H9 (cell line): ENCODE results near the gene CLPTM1L. TPM values are rescaled to one million over a fixed set of nuclear protein-coding genes. Genes with fewer than 3 reads are reported as not detected.

ENCODE experiments used
- DNase-seq: peaks from one replicate; pipeline ENCODE4 v3.0.0-alpha.2; 2017
- H2AFZ ChIP-seq: one replicate; pipeline ENCODE4 v1.6.1; 2013; ENCODE audit warnings: mild to moderate bottlenecking, low read length, control low read depth, moderate library complexity
- H2AK5ac ChIP-seq: 2 replicates; pipeline ENCODE4 v1.6.1; 2013; ENCODE audit warnings: low read length, control low read depth, mixed read lengths; ENCODE audit not compliant: insufficient read length
- H2BK120ac ChIP-seq: one replicate; pipeline ENCODE4 v1.6.1; 2013; ENCODE audit warnings: low read depth, mild to moderate bottlenecking, low read length, control low read depth, inconsistent platforms; ENCODE audit not compliant: poor library complexity, severe bottlenecking
- H2BK12ac ChIP-seq: 2 replicates; pipeline ENCODE4 v1.6.1; 2013; ENCODE audit warnings: low read length, control low read depth, mixed read lengths, low read depth; ENCODE audit not compliant: insufficient read length
- H2BK15ac ChIP-seq: 2 replicates; pipeline ENCODE4 v1.6.1; 2013; ENCODE audit warnings: low read depth, low read length, control low read depth
- H2BK20ac ChIP-seq: one replicate; pipeline ENCODE4 v1.6.1; 2013; ENCODE audit warnings: low read depth, mild to moderate bottlenecking, low read length, control low read depth, inconsistent platforms; ENCODE audit not compliant: poor library complexity, severe bottlenecking
- H2BK5ac ChIP-seq: 2 replicates; pipeline ENCODE4 v1.6.1; 2013; ENCODE audit warnings: low read length, control low read depth, mixed read lengths; ENCODE audit not compliant: insufficient read length
- H3K14ac ChIP-seq: 2 replicates; pipeline ENCODE4 v1.6.1; 2013; ENCODE audit warnings: low read length, control low read depth; ENCODE audit not compliant: insufficient read depth
- H3K18ac ChIP-seq: 2 replicates; pipeline ENCODE4 v1.6.1; 2013; ENCODE audit warnings: low read depth, mild to moderate bottlenecking, mixed read lengths, low read length, control low read depth; ENCODE audit not compliant: insufficient read length
- H3K23ac ChIP-seq: 2 replicates; pipeline ENCODE4 v1.6.1; 2013; ENCODE audit warnings: low read length, control low read depth, mixed read lengths, low read depth; ENCODE audit not compliant: insufficient read length
- H3K23me2 ChIP-seq: 2 replicates; pipeline ENCODE4 v1.6.1; 2013; ENCODE audit warnings: low read depth, mild to moderate bottlenecking, mixed read lengths, low read length, control low read depth; ENCODE audit not compliant: insufficient read length, poor library complexity, severe bottlenecking
- H3K27ac ChIP-seq: 2 replicates; pipeline ENCODE4 v1.5.1; 2013; ENCODE audit warnings: low read length, control low read depth, mixed read lengths, low read depth; ENCODE audit not compliant: insufficient read length
- H3K27me3 ChIP-seq: 2 replicates; pipeline ENCODE4 v1.6.1; 2013; ENCODE audit warnings: low read length, control low read depth, inconsistent platforms; ENCODE audit not compliant: insufficient read depth
- H3K4ac ChIP-seq: 2 replicates; pipeline ENCODE4 v1.6.1; 2013; ENCODE audit warnings: low read depth, mild to moderate bottlenecking, control low read depth, inconsistent platforms, low read length, moderate library complexity
- H3K4me1 ChIP-seq: 2 replicates; pipeline ENCODE4 v1.6.1; 2013; ENCODE audit warnings: low read length, control low read depth, inconsistent platforms; ENCODE audit not compliant: insufficient read depth
- H3K4me2 ChIP-seq: 2 replicates; pipeline ENCODE4 v1.6.1; 2013; ENCODE audit warnings: low read length, control low read depth, mixed read lengths; ENCODE audit not compliant: insufficient read length, insufficient read depth
- H3K56ac ChIP-seq: 2 replicates; pipeline ENCODE4 v1.6.1; 2013; ENCODE audit warnings: low read depth, mild to moderate bottlenecking, mixed read lengths, low read length, control low read depth; ENCODE audit not compliant: insufficient read length
- H3K79me1 ChIP-seq: 2 replicates; pipeline ENCODE4 v1.6.1; 2013; ENCODE audit warnings: low read depth, mild to moderate bottlenecking, moderate library complexity, low read length, control low read depth, inconsistent platforms; ENCODE audit not compliant: insufficient read depth, poor library complexity, severe bottlenecking
- H3K79me2 ChIP-seq: 2 replicates; pipeline ENCODE4 v1.6.1; 2013; ENCODE audit warnings: low read length, control low read depth, inconsistent platforms; ENCODE audit not compliant: insufficient read depth
- H3K9ac ChIP-seq: 2 replicates; pipeline ENCODE4 v1.6.1; 2013; ENCODE audit warnings: low read length, control low read depth, mixed read lengths; ENCODE audit not compliant: insufficient read length; ENCODE audit errors: extremely low read depth
- H3K9me3 ChIP-seq: one replicate; pipeline ENCODE4 v1.6.1; 2013; ENCODE audit warnings: low read depth, low read length, inconsistent platforms; ENCODE audit not compliant: control insufficient read depth
- H3T11ph ChIP-seq: one replicate; pipeline ENCODE4 v1.6.1; 2013; ENCODE audit warnings: mild to moderate bottlenecking, low read length, control low read depth, inconsistent platforms
- H4K20me1 ChIP-seq: one replicate; pipeline ENCODE4 v1.6.1; 2013; ENCODE audit not compliant: control insufficient read depth, insufficient read length, insufficient read depth
- H4K5ac ChIP-seq: 2 replicates; pipeline ENCODE4 v1.6.1; 2013; ENCODE audit warnings: low read depth, mild to moderate bottlenecking, mixed read lengths, low read length, control low read depth; ENCODE audit not compliant: insufficient read length
- H4K8ac ChIP-seq: replicated peaks from 2 replicates; pipeline ENCODE4 v1.6.1; 2013; ENCODE audit warnings: low read length, control low read depth, mixed read lengths, low read depth; ENCODE audit not compliant: insufficient read length
- H4K91ac ChIP-seq: 2 replicates; pipeline ENCODE4 v1.6.1; 2013; ENCODE audit warnings: low read depth, mild to moderate bottlenecking, moderate library complexity, mixed read lengths, low read length, control low read depth; ENCODE audit not compliant: insufficient read length
- H3K27ac Mint-ChIP-seq, 3 experiments: 2 replicates in 2 of 3; 3 replicates in 1 of 3; pipeline ENCODE4 v1.8.0; 2020 to 2021; ENCODE audit warnings: mixed read lengths in 3 of 3, mild to moderate bottlenecking in 1 of 3, moderate library complexity in 1 of 3
- H3K27me3 Mint-ChIP-seq: 2 replicates; pipeline ENCODE4 v1.8.0; 2021; ENCODE audit warnings: low read depth, mild to moderate bottlenecking, moderate library complexity, mixed read lengths
- H3K36me3 Mint-ChIP-seq, 3 experiments: 2 replicates in 2 of 3; 3 replicates in 1 of 3; pipeline ENCODE4 v1.8.0; 2020 to 2021; ENCODE audit warnings: low read depth in 3 of 3, mixed read lengths in 3 of 3; ENCODE audit not compliant: insufficient read depth in 1 of 3
- H3K4me1 Mint-ChIP-seq, 2 experiments: 2 replicates each; pipeline ENCODE4 v1.8.0; 2020; ENCODE audit warnings: mixed read lengths in 2 of 2
- H3K4me3 Mint-ChIP-seq, 2 experiments: 2 replicates in 1 of 2; 3 replicates in 1 of 2; pipeline ENCODE4 v1.8.0; 2020 to 2021; ENCODE audit warnings: mild to moderate bottlenecking in 2 of 2, mixed read lengths in 2 of 2, moderate library complexity in 1 of 2
- H3K9me3 Mint-ChIP-seq, 2 experiments: 2 replicates in 1 of 2; 3 replicates in 1 of 2; pipeline ENCODE4 v1.8.0; 2020; ENCODE audit warnings: mild to moderate bottlenecking in 2 of 2, mixed read lengths in 2 of 2, moderate library complexity in 1 of 2
- CTCF ChIP-seq: fragments of 200-600 bp; sonication (generic); conservative IDR thresholded peaks from 3 replicates; pipeline ENCODE4 v1.8.0; 2021; ENCODE audit warnings: antibody characterized with exemption, mild to moderate bottlenecking
- WGBS: extraction: QIAGEN DNeasy Blood & Tissue Kit; methylation state at CpG from one replicate; pipeline ENCODE4 v1.1.7; 2013; ENCODE audit warnings: missing lambda C conversion rate, low lambda C conversion rate, mixed read lengths; ENCODE audit not compliant: insufficient read length; ENCODE audit errors: extremely low coverage; 5-methylcytosine and 5-hydroxymethylcytosine counted together
- total RNA-seq: library from RNA; stranded (reverse); gene quantifications from 2 replicates; pipeline ENCODE4 v1.2.1, GENCODE V29; 2021

CLPTM1L gene
- total RNA-seq, 1 experiment from 2014 or later = 108 TPM

- no peak overlapping the region for H3K9ac ChIP-seq
- H3K4me2 ChIP-seq = no peak overlapping the region
- H3K4me1 ChIP-seq = no peaks in the 10 kb centered on the region
- H4K8ac ChIP-seq = no peak overlapping the region
- no peaks in the 10 kb centered on the region for H4K20me1 ChIP-seq
- no peaks in the 10 kb centered on the region for H3K27me3 ChIP-seq
- Mint-ChIP-seq H3K9me3 (no peaks in the 10 kb centered on the region), H3K36me3 (no peaks in the 10 kb centered on the region), H3K27ac (no peak overlapping the region), H3K4me3 (no peak overlapping the region), H3K4me1 (peaks cover 7 to 10% of the 10 kb centered on the region in 2 experiments), H3K27me3 (peaks cover 36% of the 10 kb centered on the region)
- no peak overlapping the region for H2BK120ac ChIP-seq
- H2BK15ac ChIP-seq = no peak overlapping the region
- no peaks in the 10 kb centered on the region for H3K9me3 ChIP-seq
- H2BK20ac ChIP-seq = no peak overlapping the region
- H3K79me2 ChIP-seq = no peaks in the 10 kb centered on the region
- no peak for TF ChIP-seq CTCF
- H3K27ac ChIP-seq = no peak overlapping the region
- no peak overlapping the region for H3T11ph ChIP-seq
- H3K4ac ChIP-seq = no peak overlapping the region
- H3K23me2 ChIP-seq = no peaks in the 10 kb centered on the region
- WGBS = no CpG with 5 or more reads among the region's 6 CpGs
- no peak overlapping the region for H2AFZ ChIP-seq
- H3K23ac ChIP-seq = no peak overlapping the region
- no peak overlapping the region for H3K18ac ChIP-seq
- DNase-seq = no peak
- H4K5ac ChIP-seq = no peak overlapping the region
- H2BK5ac ChIP-seq = no peak overlapping the region
- H4K91ac ChIP-seq = peak overlapping the region; percentile 21
- no peaks in the 10 kb centered on the region for H3K79me1 ChIP-seq
- H2AK5ac ChIP-seq = no peak overlapping the region
- no peak overlapping the region for H2BK12ac ChIP-seq
- no peak overlapping the region; the same call in 1 of the 2 replicates for H3K14ac ChIP-seq
- no peak overlapping the region for H3K56ac ChIP-seq
These were observed 18.3 kb upstream of the CLPTM1L start for GRCh38 chr5:1363160-1363559.
